Measurements from ENCODE around the gene IFFO2. TPM values are rescaled to one million over a fixed set of nuclear protein-coding genes. Genes with fewer than 3 reads are reported as not detected.

Gene IFFO2
- total RNA-seq, 2 donors from 2014 or later: 13.6 to 20.4 TPM

DNA sequence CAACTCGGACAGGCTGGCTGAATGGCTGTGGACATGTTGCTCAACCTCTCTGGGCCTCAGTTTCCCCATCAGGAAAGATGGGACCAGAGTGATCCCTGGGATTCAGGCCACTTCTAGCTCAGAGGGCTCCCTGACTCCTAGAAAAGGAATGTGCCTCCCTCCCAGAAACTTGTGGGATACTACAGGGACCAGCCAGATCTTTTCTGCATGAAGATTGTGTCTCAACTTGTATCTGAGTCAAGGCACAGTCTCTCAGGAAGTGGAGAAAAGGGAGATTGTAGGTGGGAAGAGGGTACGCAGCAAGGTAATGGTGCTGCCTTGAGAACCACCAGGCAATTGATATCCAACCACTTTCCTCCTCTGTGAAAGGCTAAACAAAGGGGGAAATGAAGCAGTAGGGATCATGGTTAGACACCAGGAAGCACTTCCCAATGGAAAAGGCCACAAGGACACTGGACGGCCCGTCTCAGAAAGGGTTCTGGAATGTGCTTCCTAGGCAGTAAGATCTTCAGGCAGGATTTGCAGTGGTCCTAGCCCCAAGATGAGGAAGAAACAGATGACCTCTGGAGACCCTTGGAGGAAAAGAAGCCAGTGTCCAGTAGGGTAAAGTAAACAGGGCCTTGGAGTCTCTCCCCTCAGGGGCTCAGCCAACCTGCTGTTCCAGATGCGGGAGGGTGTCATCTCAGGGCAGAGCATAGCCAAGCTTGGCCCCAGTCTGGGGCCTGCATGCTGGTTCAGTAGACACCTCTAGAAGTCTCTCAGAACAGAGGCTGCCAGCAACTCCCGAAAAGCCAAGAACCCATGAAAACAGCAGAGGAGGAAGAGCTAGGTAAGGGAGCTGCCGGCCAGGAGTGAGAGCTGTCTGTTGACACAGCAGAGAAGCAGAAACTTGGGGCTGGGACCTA is 16.8 kb downstream of the IFFO2 start:
- TF ChIP-seq POLR2AphosphoS5 (IDR thresholded peaks at IDR 0.05) (no peak), POLR2A (IDR thresholded peaks at IDR 0.05) (no peak), CTCF (IDR thresholded peaks at IDR 0.05) (no peak)
- no peaks in the 10 kb centered on the region for H3K9me3 ChIP-seq
- intact Hi-C loops (cut with DNase I): no loop called here
- H3K27me3 ChIP-seq (replicated peaks; ENCODE audit: insufficient read depth): no peaks in the 10 kb centered on the region
- no peak for DNase-seq (ENCODE audit: low spot score)
- H3K4me1 ChIP-seq (replicated peaks): peaks cover 21% of the 10 kb centered on the region
- H3K27ac ChIP-seq: peak overlapping the region; percentile 51 to 58
- no peak overlapping the region for H3K4me3 ChIP-seq
- 65% methylated on average over 7 of the region's 7 CpGs for WGBS
- H3K36me3 ChIP-seq: no peaks in the 10 kb centered on the region

- H3K9me3 ChIP-seq: no peaks in the 10 kb centered on the region
- H3K4me1 ChIP-seq (replicated peaks): peaks cover 21% of the 10 kb centered on the region
- peak overlapping the region in 1 of 2 donors; percentile 15 for H3K27ac ChIP-seq
- 91% methylated on average over 1 of the region's 2 CpGs for WGBS
- no peaks in the 10 kb centered on the region for H3K36me3 ChIP-seq
- intact Hi-C loops (cut with DNase I): no loop called here
- DNase-seq (ENCODE audit: low spot score): no peak
- no peaks in the 10 kb centered on the region for H3K27me3 ChIP-seq (replicated peaks; ENCODE audit: insufficient read depth)
- no peak overlapping the region for H3K4me3 ChIP-seq
- TF ChIP-seq POLR2AphosphoS5 (IDR thresholded peaks at IDR 0.05) (no peak), CTCF (IDR thresholded peaks at IDR 0.05) (no peak), POLR2A (IDR thresholded peaks at IDR 0.05) (no peak)
These were observed 17.8 kb downstream of the IFFO2 start for GRCh38 chr1:18938707-18939070.

GRCh38 chr1:18938008-18938706 is 18.3 kb downstream of the IFFO2 start:
- TF ChIP-seq POLR2AphosphoS5 (IDR thresholded peaks at IDR 0.05): no peak
- TF ChIP-seq POLR2A (IDR thresholded peaks at IDR 0.05): no peak
- TF ChIP-seq CTCF (IDR thresholded peaks at IDR 0.05): no peak
- Histone ChIP-seq H3K27me3 (replicated peaks; ENCODE audit: insufficient read depth) (no peaks in the 10 kb centered on the region), H3K4me1 (replicated peaks) (peaks cover 21% of the 10 kb centered on the region), H3K9me3 (no peaks in the 10 kb centered on the region), H3K27ac (no peak overlapping the region), H3K4me3 (no peak overlapping the region), H3K36me3 (no peaks in the 10 kb centered on the region)
- DNase-seq (ENCODE audit: low spot score): no peak
- WGBS: 85% methylated on average over 14 of the region's 14 CpGs
- intact Hi-C loops (cut with DNase I): no loop called here

- intact Hi-C loops (cut with DNase I): no loop called here
- no peak for DNase-seq (ENCODE audit: low spot score)
- Histone ChIP-seq H3K36me3 (no peaks in the 10 kb centered on the region), H3K4me3 (no peak overlapping the region), H3K9me3 (no peaks in the 10 kb centered on the region), H3K27ac (no peak overlapping the region), H3K27me3 (replicated peaks; ENCODE audit: insufficient read depth) (no peaks in the 10 kb centered on the region), H3K4me1 (replicated peaks) (peaks cover 23% of the 10 kb centered on the region)
- TF ChIP-seq CTCF (IDR thresholded peaks at IDR 0.05): no peak
- no peak for TF ChIP-seq POLR2A (IDR thresholded peaks at IDR 0.05)
- TF ChIP-seq POLR2AphosphoS5 (IDR thresholded peaks at IDR 0.05): no peak
- WGBS: 87% methylated on average over 8 of the region's 8 CpGs
These were observed 18.9 kb downstream of the IFFO2 start for GRCh38 chr1:18937539-18937938.

Measured in prostate gland (tissue), 2 donors.